ENCODE data around the gene CUEDC1. TPM values are rescaled to one million over a fixed set of nuclear protein-coding genes. Genes with fewer than 3 reads are reported as not detected.

Gene CUEDC1
- total RNA-seq, 1 experiment from 2014 or later = 61.4 TPM

- no peak overlapping the region for H3K4me2 ChIP-seq
- TF ChIP-seq CTCF (conservative IDR thresholded peaks at IDR 0.05) (no peak), EZH2 (IDR thresholded peaks at IDR 0.05; ENCODE audit: low read depth) (no peak)
- no TSS peak for BruUV-seq (replicated peaks)
- intact Hi-C loops (cut with micrococcal nuclease; ENCODE audit: unreplicated experiment) = no loop called here
- ChIA-PET CTCF (interaction anchor here (0.6 to 0.7 kb wide), 2 partner anchors 228 to 1103 kb away, joined by 6 to 8 read pairs; no protein-coding TSS in a partner anchor), POLR2A (ENCODE audit: unreplicated experiment) (no interaction called here)
- H3K27ac ChIP-seq = no peak overlapping the region
- peaks cover 58% of the 10 kb centered on the region for H3K4me1 ChIP-seq (replicated peaks; ENCODE audit: insufficient read depth)
- H2AFZ ChIP-seq = no peak overlapping the region
- no peaks in the 10 kb centered on the region for H3K27me3 ChIP-seq (ENCODE audit: insufficient read depth, low read depth)
- H3K9me2 ChIP-seq (ENCODE audit: insufficient read depth) = no peaks in the 10 kb centered on the region
- no peaks in the 10 kb centered on the region for H3K9me3 ChIP-seq (ENCODE audit: insufficient read depth, low read depth)
- H3K4me3 ChIP-seq = no peak overlapping the region
- no peaks in the 10 kb centered on the region for H3K36me3 ChIP-seq (ENCODE audit: low read depth)
- peaks cover 46% of the 10 kb centered on the region for H3K79me2 ChIP-seq (ENCODE audit: low read depth)
- H3F3A ChIP-seq (ENCODE audit: insufficient read depth, low read depth) = peaks cover 51% of the 10 kb centered on the region; the same call in 1 of the 2 replicates
- DNase-seq = no peak
- no peaks in the 10 kb centered on the region for H4K20me1 ChIP-seq (ENCODE audit: insufficient read depth)
These were observed 15.4 kb downstream of the CUEDC1 start for GRCh38 chr17:57939797-57940196.

DNA sequence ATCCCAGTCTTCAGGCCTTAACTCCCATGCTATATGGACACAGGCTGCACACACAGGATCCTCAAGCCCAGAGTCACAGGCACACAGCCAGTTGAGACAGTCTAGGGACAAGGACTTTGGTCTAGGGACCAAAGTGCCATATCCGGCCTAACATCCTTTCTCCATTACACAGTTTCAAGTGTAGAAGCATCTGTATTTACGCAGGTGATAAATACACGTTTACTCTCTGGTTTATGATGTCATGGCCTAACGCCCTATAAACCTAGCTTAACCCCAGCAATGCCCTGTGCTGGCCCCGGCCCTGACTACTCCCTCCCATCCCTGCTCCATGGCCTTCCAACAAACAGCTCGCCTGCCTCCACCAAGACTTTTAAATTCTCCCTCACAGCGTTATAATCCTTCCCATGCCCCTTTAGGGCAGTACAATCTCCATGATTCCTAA is 17.1 kb downstream of the CUEDC1 start:
- Histone ChIP-seq H4K20me1 (ENCODE audit: insufficient read depth) (no peaks in the 10 kb centered on the region), H3K4me1 (replicated peaks; ENCODE audit: insufficient read depth) (peaks cover 52% of the 10 kb centered on the region), H3F3A (ENCODE audit: insufficient read depth, low read depth) (peaks cover 49% of the 10 kb centered on the region; the same call in 1 of the 2 replicates), H3K4me3 (no peak overlapping the region), H3K27me3 (ENCODE audit: insufficient read depth, low read depth) (no peaks in the 10 kb centered on the region), H2AFZ (no peak overlapping the region), H3K79me2 (ENCODE audit: low read depth) (peaks cover 42% of the 10 kb centered on the region), H3K36me3 (ENCODE audit: low read depth) (no peaks in the 10 kb centered on the region), H3K4me2 (no peak overlapping the region), H3K27ac (no peak overlapping the region), H3K9me3 (ENCODE audit: insufficient read depth, low read depth) (no peaks in the 10 kb centered on the region), H3K9me2 (ENCODE audit: insufficient read depth) (no peaks in the 10 kb centered on the region)
- DNase-seq = no peak
- CTCF ChIA-PET = no interaction called here
- intact Hi-C loops (cut with micrococcal nuclease; ENCODE audit: unreplicated experiment) = no loop called here
- POLR2A ChIA-PET (ENCODE audit: unreplicated experiment) = no interaction called here
- no peak for TF ChIP-seq CTCF (conservative IDR thresholded peaks at IDR 0.05)
- TF ChIP-seq EZH2 (IDR thresholded peaks at IDR 0.05; ENCODE audit: low read depth) = no peak
- BruUV-seq (replicated peaks) = no TSS peak

- Histone ChIP-seq H3F3A (ENCODE audit: insufficient read depth, low read depth) (peaks cover 49% of the 10 kb centered on the region; the same call in 1 of the 2 replicates), H4K20me1 (ENCODE audit: insufficient read depth) (no peaks in the 10 kb centered on the region), H3K27ac (no peak overlapping the region), H3K4me3 (no peak overlapping the region), H3K4me2 (no peak overlapping the region), H3K9me2 (ENCODE audit: insufficient read depth) (no peaks in the 10 kb centered on the region), H3K36me3 (ENCODE audit: low read depth) (no peaks in the 10 kb centered on the region), H2AFZ (no peak overlapping the region), H3K4me1 (replicated peaks; ENCODE audit: insufficient read depth) (peaks cover 50% of the 10 kb centered on the region), H3K9me3 (ENCODE audit: insufficient read depth, low read depth) (no peaks in the 10 kb centered on the region), H3K79me2 (ENCODE audit: low read depth) (peaks cover 45% of the 10 kb centered on the region), H3K27me3 (ENCODE audit: insufficient read depth, low read depth) (no peaks in the 10 kb centered on the region)
- ChIA-PET CTCF (interaction anchor here (0.7 kb wide), 1 partner anchor 34 kb away, joined by 6 read pairs; no protein-coding TSS in a partner anchor), POLR2A (ENCODE audit: unreplicated experiment) (no interaction called here)
- BruUV-seq (replicated peaks) = no TSS peak
- TF ChIP-seq EZH2 (IDR thresholded peaks at IDR 0.05; ENCODE audit: low read depth) (no peak), CTCF (conservative IDR thresholded peaks at IDR 0.05) (no peak)
- DNase-seq = no peak
- intact Hi-C loops (cut with micrococcal nuclease; ENCODE audit: unreplicated experiment) = no loop called here
These were observed 17.7 kb downstream of the CUEDC1 start for GRCh38 chr17:57937492-57937891.

Data from PC-9 (cell line).